ENCODE measurements around the gene CCL27. TPM values are rescaled to one million over a fixed set of nuclear protein-coding genes. Genes with fewer than 3 reads are reported as not detected.

The CCL27 gene
- total RNA-seq, 2 experiments from 2014 or later, result 0.80 TPM; not detected in 1

DNA sequence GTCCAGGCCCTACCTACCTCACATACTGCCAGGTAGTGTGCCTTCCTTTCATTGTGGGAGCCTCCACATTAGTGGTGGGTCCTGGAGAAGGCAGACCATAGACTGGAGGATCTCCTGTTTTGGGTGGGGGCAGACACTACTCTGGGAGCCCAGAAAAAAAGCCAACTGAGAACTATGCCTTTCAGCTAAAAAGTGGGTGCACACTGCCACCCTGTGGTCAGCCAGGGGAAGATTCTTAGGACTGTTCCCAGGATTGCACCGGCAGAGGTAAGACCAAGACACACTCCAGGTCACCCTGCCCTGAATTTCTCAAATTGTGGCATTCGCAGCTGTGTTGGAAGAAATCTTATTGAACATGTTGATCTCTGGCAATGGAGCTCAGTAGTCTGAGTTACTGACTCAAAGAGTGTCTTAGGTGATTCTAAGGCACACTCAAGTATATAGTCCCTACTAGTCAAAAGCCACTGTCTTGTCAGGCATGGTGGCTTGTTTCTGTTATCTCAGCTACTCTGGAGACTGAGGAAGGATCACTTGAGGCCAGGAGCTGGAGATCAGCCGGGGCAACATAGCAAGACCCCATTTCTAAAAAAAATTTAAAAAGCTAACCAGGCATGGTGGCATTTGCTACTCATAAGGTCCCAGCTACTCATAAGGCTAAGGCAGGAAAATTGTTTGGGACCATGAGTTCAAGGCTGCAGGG, 28.5 kb downstream of the CCL27 start:
- Mint-ChIP-seq H3K27me3 (peaks cover 14% of the 10 kb centered on the region), H3K4me3 (no peak overlapping the region), H3K4me1 (ENCODE audit: low read depth) (peaks cover 45% of the 10 kb centered on the region), H3K36me3 (peaks cover 20% of the 10 kb centered on the region), H3K9me3 (no peaks in the 10 kb centered on the region), H3K27ac (no peak overlapping the region)
- intact Hi-C loops (cut with micrococcal nuclease), result loop anchor here (1.0 to 10.0 kb wide), 2 partner anchors 21 to 309 kb away; partner anchors contain the start of genes KIF24 and NUDT2
- CTCF ChIA-PET, result interaction anchor here (0.6 to 8.0 kb wide), 30 partner anchors 10 to 1111 kb away, joined by 3 to 135 read pairs (median 5); partner anchors contain the start of genes DCTN3, GALT and RPP25L
- POLR2A ChIA-PET, result interaction anchor here (0.7 to 1.3 kb wide), 4 partner anchors 13 to 438 kb away, joined by 3 to 5 read pairs (median 4); partner anchors contain the start of genes GALT, RPP25L and VCP
- DNase-seq, result peak; percentile 81

GRCh38 chr9:34633166-34633565, 29.3 kb downstream of the CCL27 start:
- H3K9me3 Mint-ChIP-seq, result no peaks in the 10 kb centered on the region
- intact Hi-C loops (cut with micrococcal nuclease), result loop anchor here (10.0 kb wide), 1 partner anchor 308 kb away; the partner anchor contains the start of genes KIF24 and NUDT2
- no peak overlapping the region for H3K4me3 Mint-ChIP-seq
- H3K27me3 Mint-ChIP-seq, result peaks cover 19% of the 10 kb centered on the region
- no peak overlapping the region for H3K27ac Mint-ChIP-seq
- POLR2A ChIA-PET, result interaction anchor here (1.3 kb wide), 1 partner anchor 15 kb away, joined by 5 read pairs; no protein-coding TSS in a partner anchor
- H3K36me3 Mint-ChIP-seq, result peaks cover 20% of the 10 kb centered on the region
- CTCF ChIA-PET, result interaction anchor here (0.7 to 8.0 kb wide), 18 partner anchors 10 to 245 kb away, joined by 3 to 135 read pairs (median 6); partner anchors contain the start of genes DCTN3, GALT and RPP25L
- peaks cover 42% of the 10 kb centered on the region for H3K4me1 Mint-ChIP-seq (ENCODE audit: low read depth)
- no peak for DNase-seq

DNA sequence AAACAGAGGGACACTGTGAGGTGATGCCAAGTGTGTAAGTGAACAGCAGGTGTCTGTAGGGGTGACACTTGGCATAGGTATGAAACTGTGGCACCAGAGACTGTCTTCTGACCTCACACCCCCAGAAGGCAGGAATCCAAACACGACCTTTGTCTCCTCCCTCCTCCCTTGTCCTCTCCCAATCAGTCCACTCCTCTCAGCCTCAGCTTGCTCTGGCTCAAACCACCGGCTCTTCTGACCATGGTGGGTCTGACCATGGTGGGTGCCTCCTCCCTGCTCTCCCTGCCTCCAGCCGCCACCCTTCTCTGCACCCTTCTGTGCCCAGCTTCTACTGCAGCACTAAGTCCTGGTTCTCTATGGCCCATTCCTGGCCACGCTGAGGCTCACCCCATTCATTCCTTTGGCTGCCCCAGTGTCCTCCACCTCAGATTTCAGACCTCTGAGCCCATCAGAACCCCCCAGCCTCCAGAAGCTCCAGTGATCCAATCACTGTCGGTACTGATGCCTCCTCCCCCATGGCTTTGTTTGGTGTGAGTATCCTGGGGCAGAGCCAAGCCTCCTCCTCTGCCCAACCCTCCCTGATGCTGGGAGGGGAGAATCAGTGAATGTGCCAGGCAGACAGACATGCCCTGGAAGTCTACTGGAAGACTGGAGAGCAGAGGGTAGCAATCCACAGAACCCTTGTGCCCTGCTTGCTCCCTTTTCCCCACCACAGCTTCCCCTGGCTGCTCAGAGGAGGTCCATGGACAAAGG, 31.9 kb downstream of the CCL27 start:
- peaks cover 36% of the 10 kb centered on the region for H3K27me3 Mint-ChIP-seq
- H3K9me3 Mint-ChIP-seq, result no peaks in the 10 kb centered on the region
- no peak overlapping the region for H3K27ac Mint-ChIP-seq
- CTCF ChIA-PET, result interaction anchor here (0.7 to 2.1 kb wide), 3 partner anchors 10 to 28 kb away, joined by 3 to 7 read pairs (median 4); partner anchors contain the start of gene DCTN3
- peaks cover 11% of the 10 kb centered on the region for H3K36me3 Mint-ChIP-seq
- intact Hi-C loops (cut with micrococcal nuclease), result loop anchor here (10.0 kb wide), 1 partner anchor 306 kb away; the partner anchor contains the start of genes KIF24 and NUDT2
- POLR2A ChIA-PET, result interaction anchor here (1.2 kb wide), 1 partner anchor 13 kb away, joined by 4 read pairs; no protein-coding TSS in a partner anchor
- peaks cover 28% of the 10 kb centered on the region for H3K4me1 Mint-ChIP-seq (ENCODE audit: low read depth)
- no peak overlapping the region for H3K4me3 Mint-ChIP-seq
- DNase-seq, result no peak

GRCh38 chr9:34629491-34629808, 33.0 kb downstream of the CCL27 start:
- Mint-ChIP-seq H3K4me3 (peak overlapping the region; percentile 66), H3K36me3 (no peaks in the 10 kb centered on the region), H3K27me3 (peaks cover 41% of the 10 kb centered on the region), H3K27ac (no peak overlapping the region), H3K9me3 (no peaks in the 10 kb centered on the region), H3K4me1 (ENCODE audit: low read depth) (peaks cover 19% of the 10 kb centered on the region)
- CTCF ChIA-PET, result interaction anchor here (0.9 to 2.2 kb wide), 5 partner anchors 9 to 423 kb away, joined by 3 to 7 read pairs (median 3); partner anchors contain the start of genes DCTN3 and GALT
- DNase-seq, result no peak
- POLR2A ChIA-PET, result interaction anchor here (1.1 kb wide), 1 partner anchor 9 kb away, joined by 3 read pairs; no protein-coding TSS in a partner anchor
- intact Hi-C loops (cut with micrococcal nuclease), result no loop called here

- CTCF ChIA-PET, result interaction anchor here (0.9 to 2.2 kb wide), 6 partner anchors 9 to 423 kb away, joined by 3 to 7 read pairs (median 3); partner anchors contain the start of genes DCTN3 and GALT
- no peak within 1 kb of the TSS for H3K27ac Mint-ChIP-seq
- peaks cover 14% of the 10 kb centered on the region for H3K4me1 Mint-ChIP-seq (ENCODE audit: low read depth)
- H3K4me3 Mint-ChIP-seq, result peak within 1 kb of the TSS; percentile 66
- intact Hi-C loops (cut with micrococcal nuclease), result no loop called here
- POLR2A ChIA-PET, result interaction anchor here (1.1 kb wide), 1 partner anchor 8 kb away, joined by 3 read pairs; no protein-coding TSS in a partner anchor
- H3K9me3 Mint-ChIP-seq, result no peaks in the 10 kb centered on the region
- peaks cover 46% of the 10 kb centered on the region for H3K27me3 Mint-ChIP-seq
- no peaks in the 10 kb centered on the region for H3K36me3 Mint-ChIP-seq
- peak; percentile 59 for DNase-seq
These were observed 33.6 kb downstream of the CCL27 start, which contains the start of gene ARID3C for GRCh38 chr9:34628656-34629490. Gene ARID3C, minus strand, starts transcription at chr9:34629066. Its CDS starts 1,052 bp downstream, at chr9:34628014.

- Mint-ChIP-seq H3K4me3 (peak overlapping the region; percentile 60), H3K27ac (no peak overlapping the region), H3K36me3 (no peaks in the 10 kb centered on the region), H3K9me3 (no peaks in the 10 kb centered on the region), H3K4me1 (ENCODE audit: low read depth) (peaks cover 17% of the 10 kb centered on the region), H3K27me3 (peaks cover 50% of the 10 kb centered on the region)
- DNase-seq, result no peak
- POLR2A ChIA-PET, result no interaction called here
- CTCF ChIA-PET, result interaction anchor here (1.0 to 2.2 kb wide), 3 partner anchors 12 to 75 kb away, joined by 3 to 6 read pairs (median 3); no protein-coding TSS in a partner anchor
- intact Hi-C loops (cut with micrococcal nuclease), result no loop called here
These were observed 34.5 kb downstream of the CCL27 start for GRCh38 chr9:34627716-34628655.

GRCh38 chr9:34625186-34625486, 37.3 kb downstream of the CCL27 start:
- DNase-seq, result no peak
- Mint-ChIP-seq H3K27ac (no peak overlapping the region), H3K27me3 (peaks cover 58% of the 10 kb centered on the region), H3K4me1 (ENCODE audit: low read depth) (peaks cover 26% of the 10 kb centered on the region), H3K9me3 (no peaks in the 10 kb centered on the region), H3K4me3 (no peak overlapping the region), H3K36me3 (no peaks in the 10 kb centered on the region)
- POLR2A ChIA-PET, result interaction anchor here (0.9 kb wide), 1 partner anchor 12 kb away, joined by 4 read pairs; the partner anchor contains the start of gene SIGMAR1
- CTCF ChIA-PET, result interaction anchor here (0.9 to 7.3 kb wide), 5 partner anchors 9 to 77 kb away, joined by 3 to 74 read pairs (median 5); partner anchors contain the start of gene RPP25L
- intact Hi-C loops (cut with micrococcal nuclease), result no loop called here

DNA sequence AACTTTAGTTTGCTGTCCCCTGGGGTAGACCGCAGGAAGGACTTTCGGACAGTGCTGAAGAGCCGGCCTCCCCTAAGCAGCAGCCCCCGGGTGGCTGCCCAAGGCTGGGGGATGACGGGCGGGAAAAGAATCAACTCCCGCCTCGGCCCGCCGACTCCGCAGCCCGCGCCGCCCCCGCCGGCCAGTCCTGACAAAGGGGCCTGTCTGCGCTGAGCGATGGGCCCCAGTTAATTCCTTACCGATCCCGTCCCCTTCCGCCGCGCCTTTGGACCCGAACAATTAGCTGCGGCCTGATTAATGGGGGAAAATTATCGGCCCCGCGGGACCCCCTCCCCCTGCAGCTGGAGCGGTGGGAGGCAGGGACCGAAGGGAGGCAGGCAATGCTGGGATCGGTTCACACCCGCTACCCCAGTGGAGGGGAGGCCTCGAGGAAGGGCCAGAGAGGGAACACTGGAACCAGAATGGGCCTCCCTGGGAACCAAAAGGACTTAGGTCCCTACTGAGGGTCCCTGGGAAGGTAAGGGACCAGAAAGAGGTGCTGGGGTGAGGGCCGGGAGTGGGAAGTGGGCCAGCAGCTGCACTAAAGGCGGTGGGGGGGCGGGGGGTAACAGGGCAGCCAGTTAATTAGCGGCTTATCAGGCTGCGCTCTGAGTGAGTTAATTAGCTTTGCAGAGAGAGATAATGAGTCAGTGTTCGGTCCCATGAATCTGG, 37.8 kb downstream of the CCL27 start:
- CTCF ChIA-PET, result interaction anchor here (0.9 to 7.3 kb wide), 4 partner anchors 10 to 78 kb away, joined by 3 to 74 read pairs (median 6); partner anchors contain the start of gene RPP25L

DNA sequence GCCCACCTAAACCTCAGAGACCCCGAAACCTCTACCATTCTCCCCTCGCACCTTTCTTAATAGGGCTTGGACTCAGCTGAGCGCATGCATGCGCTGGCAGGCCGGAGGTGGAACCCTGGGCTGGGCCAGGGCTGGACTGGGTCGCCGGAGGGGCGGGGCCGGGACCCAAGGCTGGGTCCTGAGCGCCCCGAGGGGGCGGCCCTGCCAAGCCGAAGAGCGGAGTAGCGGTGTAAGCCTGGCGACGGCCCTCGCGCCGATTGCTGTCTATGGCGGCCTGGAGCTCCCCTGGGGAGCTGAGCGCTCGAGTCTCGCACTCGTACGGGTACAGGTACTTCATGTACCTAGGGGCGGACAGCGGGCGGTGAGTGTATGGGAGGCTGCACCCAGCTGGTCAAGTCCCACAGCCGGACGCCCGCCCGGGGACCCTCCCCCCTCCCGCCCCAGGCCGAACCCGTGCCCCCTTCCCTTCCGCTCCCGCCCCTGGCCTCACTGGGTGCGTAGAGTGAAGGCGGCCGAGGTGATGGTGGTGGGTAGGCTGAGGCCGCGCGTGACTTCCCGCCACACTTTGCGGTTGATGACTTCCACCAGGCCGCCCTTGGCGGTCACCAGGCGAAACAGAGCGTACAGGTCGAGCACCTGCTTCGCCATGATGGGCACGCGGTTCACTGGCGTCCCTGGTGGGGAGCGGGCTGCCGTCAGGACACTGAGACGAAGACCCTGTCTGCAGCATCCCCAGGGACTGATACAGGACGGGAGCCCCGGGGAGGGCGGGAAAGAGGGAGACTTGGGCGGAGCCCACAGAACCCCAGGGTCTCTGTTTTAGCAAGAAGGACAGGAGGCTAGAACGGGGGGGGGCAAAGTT, 38.9 kb downstream of the CCL27 start:
- ChIA-PET POLR2A (interaction anchor here (1.8 kb wide), 1 partner anchor 14 kb away, joined by 6 read pairs; the partner anchor contains the start of gene SIGMAR1), CTCF (interaction anchor here (1.3 to 7.3 kb wide), 4 partner anchors 11 to 33 kb away, joined by 3 to 74 read pairs (median 4); partner anchors contain the start of gene RPP25L)
- peaks cover 48% of the 10 kb centered on the region for H3K27me3 Mint-ChIP-seq
- H3K36me3 Mint-ChIP-seq, result no peaks in the 10 kb centered on the region
- H3K4me1 Mint-ChIP-seq (ENCODE audit: low read depth), result peaks cover 33% of the 10 kb centered on the region
- H3K27ac Mint-ChIP-seq, result no peak overlapping the region
- DNase-seq, result peak; percentile 39
- H3K4me3 Mint-ChIP-seq, result peak overlapping the region; percentile 21
- H3K9me3 Mint-ChIP-seq, result no peaks in the 10 kb centered on the region
- intact Hi-C loops (cut with micrococcal nuclease), result no loop called here

More for the DNA sequence above, 37.8 kb downstream of the CCL27 start:
- intact Hi-C loops (cut with micrococcal nuclease), result no loop called here
- Mint-ChIP-seq H3K27ac (no peak overlapping the region), H3K4me3 (no peak overlapping the region), H3K4me1 (ENCODE audit: low read depth) (peaks cover 29% of the 10 kb centered on the region), H3K36me3 (no peaks in the 10 kb centered on the region), H3K27me3 (peaks cover 55% of the 10 kb centered on the region), H3K9me3 (no peaks in the 10 kb centered on the region)
- POLR2A ChIA-PET, result interaction anchor here (0.9 kb wide), 1 partner anchor 13 kb away, joined by 4 read pairs; the partner anchor contains the start of gene SIGMAR1
- DNase-seq, result no peak
